SH-SY5Y (cell line): ENCODE data around the gene PROX2.

Experiments
- GATA2 ChIP-seq: IDR thresholded peaks from 2 replicates; pipeline ENCODE4 v1.6.1; 2011; ENCODE audit warnings: mild to moderate bottlenecking, low read depth, low read length
- GATA3 ChIP-seq: IDR thresholded peaks from 2 replicates; pipeline ENCODE4 v1.6.1; 2011; ENCODE audit warnings: low read depth, mild to moderate bottlenecking, low read length, moderate library complexity

GRCh38 chr14:74840603-74841030, 35.3 kb downstream of the PROX2 start:
- TF ChIP-seq GATA2, result no peak
- TF ChIP-seq GATA3, result no peak
